ENCODE measurements around the gene DDIT4.
"Not testable (repeated sequence)": the region's sequence is repeated elsewhere in the genome, so short reads cannot be mapped to it uniquely, and the experiment has no call there.

The DDIT4 gene

GRCh38 chr10:72265990-72266865, 7.5 kb upstream of the DDIT4 start:
- H3K4me3 ChIP-seq, result no peak overlapping the region
- no peak for TF ChIP-seq CTCF (IDR thresholded peaks at IDR 0.05)
- intact Hi-C loops (cut with DNase I; ENCODE audit: low total_unique reads), result no loop called here
- no peaks in the 10 kb centered on the region for H3K27me3 ChIP-seq
- H3K9me3 ChIP-seq, result no peaks in the 10 kb centered on the region
- no peaks in the 10 kb centered on the region for H3K36me3 ChIP-seq
- DNase-seq, result no peak
- H3K27ac ChIP-seq, result no peak overlapping the region
- peaks cover 0 to 9% (median 7%) of the 10 kb centered on the region in 4 donors for H3K4me1 ChIP-seq

DNA sequence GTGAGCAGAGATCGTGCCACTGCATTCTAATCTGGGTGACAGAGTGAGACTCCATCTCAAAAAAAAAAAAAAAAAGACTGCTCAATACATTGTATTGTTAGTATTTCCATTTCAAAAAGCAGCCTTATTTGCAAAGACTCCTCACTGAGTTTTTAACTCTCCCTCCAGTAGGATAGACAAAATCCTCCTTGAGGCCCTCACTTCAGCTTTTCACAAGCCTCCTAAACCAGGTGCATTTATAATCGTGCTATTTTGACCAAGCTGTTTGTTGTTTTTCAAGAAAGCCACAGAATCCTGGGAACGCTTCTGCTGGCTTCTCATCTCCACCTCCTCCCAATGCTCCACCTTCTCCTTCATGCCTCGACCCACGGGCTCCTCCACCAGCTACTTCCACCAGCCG, 6.3 kb upstream of the DDIT4 start:
- Histone ChIP-seq H3K27ac (no peak overlapping the region), H3K36me3 (no peaks in the 10 kb centered on the region), H3K9me3 (no peaks in the 10 kb centered on the region), H3K27me3 (no peaks in the 10 kb centered on the region), H3K4me1 (peaks cover 0 to 6% (median 2%) of the 10 kb centered on the region in 4 donors), H3K4me3 (no peak overlapping the region)
- no peak for TF ChIP-seq CTCF (IDR thresholded peaks at IDR 0.05)
- DNase-seq, result no peak
- intact Hi-C loops (cut with DNase I; ENCODE audit: low total_unique reads), result no loop called here

- Histone ChIP-seq H3K4me1 (peaks cover 0 to 10% (median 6%) of the 10 kb centered on the region in 4 donors), H3K36me3 (no peaks in the 10 kb centered on the region), H3K27ac (no peak overlapping the region), H3K4me3 (no peak overlapping the region), H3K27me3 (no peaks in the 10 kb centered on the region), H3K9me3 (no peaks in the 10 kb centered on the region)
- no peak for TF ChIP-seq CTCF (IDR thresholded peaks at IDR 0.05)
- intact Hi-C loops (cut with DNase I; ENCODE audit: low total_unique reads), result no loop called here
- DNase-seq, result no peak
Observed at GRCh38 chr10:72267819-72268399, 5.8 kb upstream of the DDIT4 start.

DNA sequence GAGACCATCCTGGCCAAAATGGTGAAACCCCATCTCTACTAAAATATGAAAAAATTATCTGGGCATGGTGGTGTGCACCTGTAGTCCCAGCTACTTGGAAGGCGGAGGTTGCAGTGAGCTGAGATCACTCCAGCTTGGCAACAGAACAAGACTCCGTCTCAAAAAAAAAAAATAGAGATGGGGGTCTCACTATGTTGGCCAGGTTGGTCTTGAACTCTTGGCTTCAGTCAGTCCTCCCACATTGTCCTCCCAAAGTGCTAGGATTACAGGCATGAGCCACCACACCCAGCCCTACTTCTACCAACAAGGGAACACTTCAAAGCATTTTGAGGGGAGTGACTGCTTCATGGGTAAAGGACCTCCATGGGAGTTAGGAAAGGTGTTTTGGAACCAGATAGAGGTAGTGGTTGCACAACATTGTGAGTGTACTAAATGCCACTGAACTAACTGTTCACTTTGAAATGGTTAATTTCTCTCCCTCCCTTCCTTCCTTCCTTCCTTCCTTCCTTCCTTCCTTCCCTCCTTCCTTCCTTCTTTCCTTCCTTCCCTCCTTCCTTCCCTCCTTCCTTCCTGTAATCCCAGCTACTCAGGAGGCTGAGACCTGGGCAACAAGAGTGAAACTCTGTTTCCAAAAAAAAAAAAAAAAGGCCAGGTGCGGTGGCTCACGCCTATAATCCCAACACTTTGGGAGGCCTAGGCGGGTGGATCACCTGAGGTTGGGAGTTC, 5.1 kb upstream of the DDIT4 start:
- DNase-seq; H3K4me1 ChIP-seq; H3K4me3 ChIP-seq; intact Hi-C loops (cut with DNase I; ENCODE audit: low total_unique reads); H3K9me3 ChIP-seq; H3K36me3 ChIP-seq; H3K27ac ChIP-seq; H3K27me3 ChIP-seq: not testable (repeated sequence)

- Histone ChIP-seq H3K9me3 (no peaks in the 10 kb centered on the region), H3K4me3 (no peak overlapping the region), H3K36me3 (peaks cover 12 to 19% (median 18%) of the 10 kb centered on the region in 3 donors), H3K27ac (peak overlapping the region in 1 of 2 donors; percentile 36), H3K27me3 (no peaks in the 10 kb centered on the region), H3K4me1 (peaks cover 0 to 15% (median 8%) of the 10 kb centered on the region in 4 donors)
- no peak for TF ChIP-seq CTCF (IDR thresholded peaks at IDR 0.05)
- intact Hi-C loops (cut with DNase I; ENCODE audit: low total_unique reads), result loop anchor here (5.0 kb wide), 2 partner anchors 47 to 53 kb away; partner anchors contain the start of genes ANAPC16 and ASCC1
- no peak for DNase-seq
Observed at GRCh38 chr10:72270607-72271281, 3.0 kb upstream of the DDIT4 start.
